ENCODE results near the gene ATG10. TPM values are rescaled to one million over a fixed set of nuclear protein-coding genes. Genes with fewer than 3 reads are reported as not detected.
"Not testable (repeated sequence)": the region's sequence is repeated elsewhere in the genome, so short reads cannot be mapped to it uniquely, and the experiment has no call there.

ATG10 gene
- total RNA-seq, 1 experiment from 2014 or later, result 10.0 TPM

DNA sequence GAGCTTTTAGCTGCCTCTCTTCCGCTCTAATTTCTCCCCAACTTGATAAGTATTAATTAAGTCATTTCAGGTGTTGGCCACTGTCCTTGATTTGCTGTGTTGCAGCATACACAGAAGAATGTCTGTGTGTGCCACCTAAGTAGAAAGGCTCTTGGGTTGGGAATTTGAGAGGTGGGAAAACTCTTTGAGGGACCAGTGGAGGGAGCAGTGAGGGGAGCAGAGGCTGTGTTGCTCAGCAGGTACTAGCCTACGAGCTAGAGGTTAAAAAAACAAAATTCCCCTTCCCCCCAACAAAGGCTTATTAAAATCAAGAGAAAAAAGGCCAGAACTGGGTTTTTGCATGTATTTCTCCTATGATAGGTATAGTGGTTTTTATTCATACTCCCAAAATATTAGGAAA is 285.4 kb downstream of the ATG10 start:
- intact Hi-C loops (cut with micrococcal nuclease; ENCODE audit: unreplicated experiment), result no loop called here
- BruUV-seq (replicated peaks), result no TSS peak
- H3K9me3 Mint-ChIP-seq (ENCODE audit: low read depth, unreplicated experiment), result no peaks in the 10 kb centered on the region
- TF ChIP-seq, protein P1, sequence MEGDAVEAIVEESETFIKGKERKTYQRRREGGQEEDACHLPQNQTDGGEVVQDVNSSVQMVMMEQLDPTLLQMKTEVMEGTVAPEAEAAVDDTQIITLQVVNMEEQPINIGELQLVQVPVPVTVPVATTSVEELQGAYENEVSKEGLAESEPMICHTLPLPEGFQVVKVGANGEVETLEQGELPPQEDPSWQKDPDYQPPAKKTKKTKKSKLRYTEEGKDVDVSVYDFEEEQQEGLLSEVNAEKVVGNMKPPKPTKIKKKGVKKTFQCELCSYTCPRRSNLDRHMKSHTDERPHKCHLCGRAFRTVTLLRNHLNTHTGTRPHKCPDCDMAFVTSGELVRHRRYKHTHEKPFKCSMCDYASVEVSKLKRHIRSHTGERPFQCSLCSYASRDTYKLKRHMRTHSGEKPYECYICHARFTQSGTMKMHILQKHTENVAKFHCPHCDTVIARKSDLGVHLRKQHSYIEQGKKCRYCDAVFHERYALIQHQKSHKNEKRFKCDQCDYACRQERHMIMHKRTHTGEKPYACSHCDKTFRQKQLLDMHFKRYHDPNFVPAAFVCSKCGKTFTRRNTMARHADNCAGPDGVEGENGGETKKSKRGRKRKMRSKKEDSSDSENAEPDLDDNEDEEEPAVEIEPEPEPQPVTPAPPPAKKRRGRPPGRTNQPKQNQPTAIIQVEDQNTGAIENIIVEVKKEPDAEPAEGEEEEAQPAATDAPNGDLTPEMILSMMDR (IDR thresholded peaks at IDR 0.05; ENCODE audit: unreplicated experiment), result no peak
- CTCF ChIA-PET, result no interaction called here
- no peak for DNase-seq
- no peaks in the 10 kb centered on the region for H3K4me1 Mint-ChIP-seq (ENCODE audit: low read depth, unreplicated experiment)
- H3K4me3 Mint-ChIP-seq (ENCODE audit: low read depth, unreplicated experiment), result no peak overlapping the region
- H3K36me3 Mint-ChIP-seq (ENCODE audit: insufficient read depth, unreplicated experiment), result no peaks in the 10 kb centered on the region
- no peaks in the 10 kb centered on the region for H3K27me3 Mint-ChIP-seq (ENCODE audit: unreplicated experiment)
- H3K27ac Mint-ChIP-seq (ENCODE audit: unreplicated experiment), result no peak overlapping the region

- H3K27ac Mint-ChIP-seq (ENCODE audit: unreplicated experiment), result no peak overlapping the region
- H3K27me3 Mint-ChIP-seq (ENCODE audit: unreplicated experiment), result no peaks in the 10 kb centered on the region
- CTCF ChIA-PET, result interaction anchor here (0.6 kb wide), 2 partner anchors 832 to 913 kb away, joined by 3 to 5 read pairs; no protein-coding TSS in a partner anchor
- H3K36me3 Mint-ChIP-seq (ENCODE audit: insufficient read depth, unreplicated experiment), result no peaks in the 10 kb centered on the region
- no peak for DNase-seq
- H3K9me3 Mint-ChIP-seq (ENCODE audit: low read depth, unreplicated experiment), result no peaks in the 10 kb centered on the region
- H3K4me3 Mint-ChIP-seq (ENCODE audit: low read depth, unreplicated experiment), result no peak overlapping the region
- BruUV-seq (replicated peaks), result no TSS peak
- no peaks in the 10 kb centered on the region for H3K4me1 Mint-ChIP-seq (ENCODE audit: low read depth, unreplicated experiment)
- TF ChIP-seq, protein P1 (IDR thresholded peaks at IDR 0.05; ENCODE audit: unreplicated experiment), result no peak
- intact Hi-C loops (cut with micrococcal nuclease; ENCODE audit: unreplicated experiment), result no loop called here
These were observed 285.9 kb downstream of the ATG10 start for GRCh38 chr5:82257729-82258128.

DNA sequence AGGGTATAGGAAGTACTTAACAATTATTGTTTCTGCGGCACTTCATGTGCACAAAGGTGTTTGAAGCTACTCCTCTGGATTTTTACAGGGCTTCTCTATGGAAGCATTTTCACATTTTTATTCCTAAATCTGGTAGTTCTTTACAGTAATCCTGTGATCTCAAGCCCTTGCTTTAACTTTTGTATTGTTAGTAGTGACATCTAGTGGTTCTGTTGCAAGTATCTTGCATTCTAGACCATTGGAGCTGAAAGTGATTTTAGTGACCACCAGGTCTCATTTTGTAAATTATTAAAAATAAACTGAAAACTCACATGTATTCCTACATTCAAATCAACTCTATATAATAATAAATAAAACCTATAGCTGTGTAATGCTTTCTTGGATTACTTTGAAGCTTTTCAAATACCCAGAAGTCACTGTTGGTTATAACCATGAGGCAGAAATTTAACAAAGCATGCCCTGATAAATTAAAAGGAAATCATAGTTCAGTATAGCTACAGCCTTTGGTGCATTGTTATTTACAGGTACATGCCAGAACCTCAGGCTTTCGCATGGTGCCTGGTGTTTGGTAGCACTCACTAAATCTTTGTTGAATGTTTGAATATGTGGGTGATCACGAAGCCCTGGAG is 287.5 kb downstream of the ATG10 start:
- H3K4me3 Mint-ChIP-seq (ENCODE audit: low read depth, unreplicated experiment), result no peak overlapping the region
- H3K9me3 Mint-ChIP-seq (ENCODE audit: low read depth, unreplicated experiment), result no peaks in the 10 kb centered on the region
- intact Hi-C loops (cut with micrococcal nuclease; ENCODE audit: unreplicated experiment), result no loop called here
- TF ChIP-seq, protein P1 (IDR thresholded peaks at IDR 0.05; ENCODE audit: unreplicated experiment), result no peak
- H3K27me3 Mint-ChIP-seq (ENCODE audit: unreplicated experiment), result no peaks in the 10 kb centered on the region
- DNase-seq, result no peak
- H3K4me1 Mint-ChIP-seq (ENCODE audit: low read depth, unreplicated experiment), result no peaks in the 10 kb centered on the region
- no TSS peak for BruUV-seq (replicated peaks)
- no peak overlapping the region for H3K27ac Mint-ChIP-seq (ENCODE audit: unreplicated experiment)
- no peaks in the 10 kb centered on the region for H3K36me3 Mint-ChIP-seq (ENCODE audit: insufficient read depth, unreplicated experiment)
- CTCF ChIA-PET, result interaction anchor here (0.7 kb wide), 1 partner anchor 8 kb away, joined by 3 read pairs; no protein-coding TSS in a partner anchor

DNA sequence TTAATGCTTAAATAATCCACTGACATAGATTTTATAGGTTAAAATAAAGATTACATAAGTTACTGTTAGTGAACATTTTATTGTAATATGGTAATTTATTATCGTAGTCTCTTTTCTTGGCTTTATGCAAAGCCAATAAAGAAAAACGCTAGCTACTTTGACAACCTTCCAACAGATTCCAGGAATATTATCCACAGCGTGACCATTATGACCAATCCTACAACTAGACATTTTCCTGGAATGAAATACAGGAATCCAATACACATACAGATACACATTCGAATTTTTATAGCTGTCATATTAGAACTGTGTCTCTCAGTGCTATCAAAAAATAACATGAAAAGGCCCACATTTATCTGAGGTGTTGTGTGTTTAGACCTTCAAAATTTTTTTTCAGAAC is 293.2 kb downstream of the ATG10 start:
- CTCF ChIA-PET, result interaction anchor here (0.9 to 1.2 kb wide), 2 partner anchors 8 to 13 kb away, joined by 3 to 4 read pairs; partner anchors contain the start of gene RPS23
- H3K27me3 Mint-ChIP-seq (ENCODE audit: unreplicated experiment), result no peaks in the 10 kb centered on the region
- no peaks in the 10 kb centered on the region for H3K36me3 Mint-ChIP-seq (ENCODE audit: insufficient read depth, unreplicated experiment)
- H3K9me3 Mint-ChIP-seq (ENCODE audit: low read depth, unreplicated experiment), result peaks cover 6% of the 10 kb centered on the region
- H3K27ac Mint-ChIP-seq (ENCODE audit: unreplicated experiment), result no peak overlapping the region
- H3K4me3 Mint-ChIP-seq (ENCODE audit: low read depth, unreplicated experiment), result no peak overlapping the region
- intact Hi-C loops (cut with micrococcal nuclease; ENCODE audit: unreplicated experiment), result no loop called here
- BruUV-seq (replicated peaks), result no TSS peak
- no peaks in the 10 kb centered on the region for H3K4me1 Mint-ChIP-seq (ENCODE audit: low read depth, unreplicated experiment)
- TF ChIP-seq, protein P1 (IDR thresholded peaks at IDR 0.05; ENCODE audit: unreplicated experiment), result no peak
- DNase-seq, result no peak

DNA sequence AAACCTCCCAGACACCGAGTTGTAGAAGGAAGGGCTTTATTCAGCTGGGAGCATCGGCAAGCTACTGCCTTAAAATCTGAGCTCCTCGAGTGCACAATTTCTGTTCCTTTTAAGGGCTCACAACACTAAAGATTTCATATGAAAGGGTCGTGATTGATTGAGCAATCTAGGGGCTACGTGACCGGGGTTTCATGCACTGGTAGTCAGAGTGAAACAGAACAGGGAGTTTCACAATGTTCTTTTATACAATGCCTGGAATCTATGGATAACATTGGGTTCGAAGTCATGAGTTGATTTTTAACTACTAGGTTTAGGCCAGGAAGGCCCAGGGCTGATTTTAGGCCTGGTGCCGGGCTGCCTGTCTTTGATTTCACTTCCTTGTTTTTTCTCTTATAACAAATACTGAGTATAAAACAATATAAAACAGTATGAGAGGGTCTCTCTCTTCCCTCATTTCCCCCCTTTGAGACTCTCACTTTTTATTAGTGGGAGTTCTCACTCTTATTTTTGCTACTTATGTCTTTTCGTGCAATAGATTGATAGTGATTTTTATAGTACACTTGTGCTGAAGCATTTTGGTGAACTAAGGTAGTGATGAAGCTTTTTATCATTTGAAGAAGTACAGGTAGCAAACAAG is 295.6 kb downstream of the ATG10 start:
- CTCF ChIA-PET; H3K36me3 Mint-ChIP-seq (ENCODE audit: insufficient read depth, unreplicated experiment); H3K4me1 Mint-ChIP-seq (ENCODE audit: low read depth, unreplicated experiment); intact Hi-C loops (cut with micrococcal nuclease; ENCODE audit: unreplicated experiment); H3K27ac Mint-ChIP-seq (ENCODE audit: unreplicated experiment); H3K27me3 Mint-ChIP-seq (ENCODE audit: unreplicated experiment); DNase-seq; H3K9me3 Mint-ChIP-seq (ENCODE audit: low read depth, unreplicated experiment); H3K4me3 Mint-ChIP-seq (ENCODE audit: low read depth, unreplicated experiment); BruUV-seq (replicated peaks): not testable (repeated sequence)

DNA sequence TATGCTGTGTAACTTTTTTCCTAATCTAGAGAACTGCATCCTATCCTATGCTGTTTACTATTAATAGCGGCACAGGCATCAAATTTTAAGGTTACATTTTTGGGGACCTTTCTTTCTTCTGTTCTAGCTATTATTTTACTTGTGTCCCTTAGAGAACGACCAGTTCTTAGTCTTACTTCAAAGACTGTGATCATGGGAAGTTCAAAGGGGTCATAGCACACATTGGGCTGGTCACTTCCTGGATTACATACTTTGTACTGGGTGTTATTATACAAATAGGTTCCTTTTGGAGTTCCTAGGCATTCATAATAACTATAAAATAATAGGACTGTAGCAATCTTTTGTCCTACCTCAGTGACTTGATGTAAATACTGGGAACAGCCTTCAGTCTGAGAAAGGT is 297.5 kb downstream of the ATG10 start:
- BruUV-seq (replicated peaks); H3K9me3 Mint-ChIP-seq (ENCODE audit: low read depth, unreplicated experiment); H3K27ac Mint-ChIP-seq (ENCODE audit: unreplicated experiment); H3K4me3 Mint-ChIP-seq (ENCODE audit: low read depth, unreplicated experiment); DNase-seq; H3K4me1 Mint-ChIP-seq (ENCODE audit: low read depth, unreplicated experiment); H3K27me3 Mint-ChIP-seq (ENCODE audit: unreplicated experiment); intact Hi-C loops (cut with micrococcal nuclease; ENCODE audit: unreplicated experiment); CTCF ChIA-PET: not testable (repeated sequence)
- H3K36me3 Mint-ChIP-seq (ENCODE audit: insufficient read depth, unreplicated experiment), result peaks cover 27% of the 10 kb centered on the region
